DOHH2 (cell line): ENCODE results near the gene TNRC18.

Experiments used
- CTCF ChIP-seq: fragments of 200-600 bp; sonication (generic); IDR thresholded peaks from one replicate; pipeline ENCODE4 v1.5.1; 2014; ENCODE audit warnings: antibody characterized with exemption, mild to moderate bottlenecking, low read depth, low read length; ENCODE audit not compliant: poor library complexity, severe bottlenecking
- EZH2phosphoT487 ChIP-seq: fragments of 200-600 bp; sonication (generic); IDR thresholded peaks from 2 replicates; pipeline ENCODE4 v1.6.1; 2017; ENCODE audit warnings: borderline replicate concordance, mild to moderate bottlenecking, antibody characterized with exemption, low read length, moderate library complexity, mixed read lengths

DNA sequence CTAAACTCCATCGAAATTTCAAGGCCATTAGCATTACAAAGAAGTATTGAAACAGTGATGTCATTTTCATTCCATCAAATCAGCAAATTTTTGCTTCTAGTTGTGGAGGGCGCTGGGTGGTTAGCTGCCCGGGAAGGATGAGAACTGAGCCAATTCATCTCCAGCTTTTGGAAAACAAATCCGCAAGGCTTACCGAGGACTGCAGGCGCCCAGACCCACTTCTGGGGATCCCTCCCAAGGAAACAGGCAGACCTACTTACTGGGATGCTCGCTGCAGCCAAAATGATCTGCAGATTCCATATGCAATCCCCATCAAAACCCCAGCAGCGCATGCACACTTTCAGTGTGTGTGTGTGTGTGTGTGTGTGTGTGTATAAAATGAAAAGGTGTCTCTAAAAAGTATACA is 19.2 kb downstream of the TNRC18 start:
- TF ChIP-seq CTCF, result no peak
- TF ChIP-seq EZH2phosphoT487, result no peak
